Cardiac fibroblast (primary cell): ENCODE data around the gene ITGAL.

ENCODE experiments used
- DNase-seq, 2 donors: peaks; one replicate each; pipeline versions ENCODE4 v3.0.0 to v3.0.0-alpha.2; 2010; ENCODE audit warnings: low read depth in 2 of 2
- H3K4me3 ChIP-seq, 2 donors: replicated peaks in 1 of 2; 1 replicate in 1 of 2; 2 replicates in 1 of 2; pipeline ENCODE4 v1.5.1; 2011; ENCODE audit warnings: low read depth in 2 of 2, low read length in 2 of 2, mild to moderate bottlenecking in 2 of 2, moderate library complexity in 1 of 2
- TF ChIP-seq, protein P1 (sequence below): IDR thresholded peaks from one replicate; pipeline ENCODE4 v1.5.1; 2011; ENCODE audit warnings: low read depth, mild to moderate bottlenecking, low read length, inconsistent platforms

The ITGAL gene

GRCh38 chr16:30557707-30557956 is 85.1 kb downstream of the ITGAL start:
- H3K4me3 ChIP-seq, result peak overlapping the region; percentile 74 to 77
- DNase-seq, result no peak
- TF ChIP-seq, protein P1, sequence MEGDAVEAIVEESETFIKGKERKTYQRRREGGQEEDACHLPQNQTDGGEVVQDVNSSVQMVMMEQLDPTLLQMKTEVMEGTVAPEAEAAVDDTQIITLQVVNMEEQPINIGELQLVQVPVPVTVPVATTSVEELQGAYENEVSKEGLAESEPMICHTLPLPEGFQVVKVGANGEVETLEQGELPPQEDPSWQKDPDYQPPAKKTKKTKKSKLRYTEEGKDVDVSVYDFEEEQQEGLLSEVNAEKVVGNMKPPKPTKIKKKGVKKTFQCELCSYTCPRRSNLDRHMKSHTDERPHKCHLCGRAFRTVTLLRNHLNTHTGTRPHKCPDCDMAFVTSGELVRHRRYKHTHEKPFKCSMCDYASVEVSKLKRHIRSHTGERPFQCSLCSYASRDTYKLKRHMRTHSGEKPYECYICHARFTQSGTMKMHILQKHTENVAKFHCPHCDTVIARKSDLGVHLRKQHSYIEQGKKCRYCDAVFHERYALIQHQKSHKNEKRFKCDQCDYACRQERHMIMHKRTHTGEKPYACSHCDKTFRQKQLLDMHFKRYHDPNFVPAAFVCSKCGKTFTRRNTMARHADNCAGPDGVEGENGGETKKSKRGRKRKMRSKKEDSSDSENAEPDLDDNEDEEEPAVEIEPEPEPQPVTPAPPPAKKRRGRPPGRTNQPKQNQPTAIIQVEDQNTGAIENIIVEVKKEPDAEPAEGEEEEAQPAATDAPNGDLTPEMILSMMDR, result no peak

GRCh38 chr16:30557957-30558788 is 85.6 kb downstream of the ITGAL start, which contains the start of gene ZNF764:
Gene ZNF764 (minus strand): TSS chr16:30558374. CDS start chr16:30558182, 192 bp downstream.
- TF ChIP-seq, protein P1, result no peak
- DNase-seq, result peak; percentile 98 to 99
- peak within 1 kb of the TSS; percentile 74 to 77 for H3K4me3 ChIP-seq

GRCh38 chr16:30558789-30559377 is 86.3 kb downstream of the ITGAL start:
- DNase-seq, result no peak
- TF ChIP-seq, protein P1, result no peak
- H3K4me3 ChIP-seq, result peak overlapping the region in 1 of 2 donors; percentile 33

GRCh38 chr16:30559690-30560089 is 87.1 kb downstream of the ITGAL start:
- DNase-seq, result no peak
- no peak overlapping the region for H3K4me3 ChIP-seq
- TF ChIP-seq, protein P1, result no peak

GRCh38 chr16:30561089-30561816 is 88.7 kb downstream of the ITGAL start:
- TF ChIP-seq, protein P1, result no peak
- peak in 1 of 2 donors; percentile 18 for DNase-seq

GRCh38 chr16:30562021-30562420 is 89.5 kb downstream of the ITGAL start:
- DNase-seq, result no peak
- TF ChIP-seq, protein P1, result no peak
- H3K4me3 ChIP-seq, result no peak overlapping the region

More at GRCh38 chr16:30561089-30561816, 88.7 kb downstream of the ITGAL start:
- peak overlapping the region; percentile 32 to 41 for H3K4me3 ChIP-seq
